Mesenchymal stem cell (in vitro differentiated cells and primary cell): ENCODE data around the gene SRPK3.
A peak's percentile ranks its signal among the peaks of the same experiment; 100 is the strongest.

Experiments used
- DNase-seq: peaks from one replicate; pipeline ENCODE4 v3.0.0-alpha.2; 2013
- H2AFZ ChIP-seq: one replicate; pipeline ENCODE4 v1.6.1; 2013; ENCODE audit warnings: low read depth, mild to moderate bottlenecking, control low read depth, inconsistent platforms, low read length, moderate library complexity
- H2AK5ac ChIP-seq: 2 replicates; pipeline ENCODE4 v1.6.1; 2013; ENCODE audit warnings: low read length, moderate library complexity, mild to moderate bottlenecking, inconsistent platforms; ENCODE audit not compliant: severe bottlenecking
- H2BK120ac ChIP-seq: one replicate; pipeline ENCODE4 v1.6.1; 2013; ENCODE audit warnings: low read depth, mild to moderate bottlenecking, inconsistent platforms, low read length, moderate library complexity
- H2BK12ac ChIP-seq, 2 experiments: one replicate each; pipeline ENCODE4 v1.6.1; 2013; ENCODE audit warnings: inconsistent platforms in 2 of 2, low read length in 2 of 2, mild to moderate bottlenecking in 2 of 2, moderate library complexity in 2 of 2, control low read depth in 1 of 2
- H2BK15ac ChIP-seq: one replicate; pipeline ENCODE4 v1.6.1; 2013; ENCODE audit warnings: mild to moderate bottlenecking, low read depth, inconsistent platforms; ENCODE audit not compliant: poor library complexity, severe bottlenecking
- H2BK5ac ChIP-seq: 2 replicates; pipeline ENCODE4 v1.6.1; 2013; ENCODE audit warnings: low read depth, mild to moderate bottlenecking, low read length, control low read depth, inconsistent platforms; ENCODE audit not compliant: poor library complexity, severe bottlenecking
- H3K14ac ChIP-seq, 2 experiments: one replicate each; pipeline ENCODE4 v1.6.1; 2013; ENCODE audit warnings: inconsistent platforms in 2 of 2, low read length in 2 of 2, control low read depth in 1 of 2, mild to moderate bottlenecking in 1 of 2, moderate library complexity in 1 of 2
- H3K18ac ChIP-seq, 2 experiments: one replicate each; pipeline ENCODE4 v1.6.1; 2013; ENCODE audit warnings: inconsistent platforms in 2 of 2, low read length in 2 of 2, control low read depth in 1 of 2, low read depth in 1 of 2, mild to moderate bottlenecking in 1 of 2
- H3K23ac ChIP-seq, 2 experiments: one replicate each; pipeline ENCODE4 v1.6.1; 2013; ENCODE audit warnings: inconsistent platforms in 2 of 2, low read length in 2 of 2, mild to moderate bottlenecking in 2 of 2, moderate library complexity in 2 of 2, control low read depth in 1 of 2
- H3K27ac ChIP-seq: 2 replicates; pipeline ENCODE4 v1.5.1; 2013; ENCODE audit warnings: mild to moderate bottlenecking, moderate library complexity, low read length, control low read depth, inconsistent platforms; ENCODE audit not compliant: poor library complexity, severe bottlenecking
- H3K27me3 ChIP-seq, 2 experiments: 2 replicates each; pipeline versions ENCODE4 v1.6.1 to v1.7.0; 2013; ENCODE audit warnings: low read length in 2 of 2, mild to moderate bottlenecking in 2 of 2, moderate library complexity in 2 of 2, control low read depth in 1 of 2, inconsistent platforms in 1 of 2; ENCODE audit not compliant: control insufficient read depth in 1 of 2, insufficient read depth in 1 of 2
- H3K36me3 ChIP-seq, 2 experiments: 2 replicates each; pipeline versions ENCODE4 v1.6.1 to v1.7.0; 2013; ENCODE audit warnings: low read length in 2 of 2, control low read depth in 1 of 2, inconsistent platforms in 1 of 2, low read depth in 1 of 2, mild to moderate bottlenecking in 1 of 2; ENCODE audit not compliant: insufficient read depth in 2 of 2, control insufficient read depth in 1 of 2
- H3K4ac ChIP-seq, 2 experiments: one replicate each; pipeline ENCODE4 v1.6.1; 2013; ENCODE audit warnings: inconsistent platforms in 2 of 2, low read length in 2 of 2, mild to moderate bottlenecking in 2 of 2, moderate library complexity in 2 of 2, control low read depth in 1 of 2, low read depth in 1 of 2
- H3K4me1 ChIP-seq: 2 replicates; pipeline ENCODE4 v1.6.1; 2013; ENCODE audit warnings: low read depth, low read length, control low read depth; ENCODE audit not compliant: control insufficient read depth, insufficient read depth
- H3K4me2 ChIP-seq: 2 replicates; pipeline ENCODE4 v1.6.1; 2013; ENCODE audit warnings: low read length, mild to moderate bottlenecking, inconsistent platforms; ENCODE audit not compliant: poor library complexity, severe bottlenecking
- H3K4me3 ChIP-seq, 2 experiments: 2 replicates each; pipeline versions ENCODE4 v1.5.1 to v1.7.0; 2013; ENCODE audit warnings: low read length in 2 of 2, mild to moderate bottlenecking in 2 of 2, control low read depth in 1 of 2, low read depth in 1 of 2; ENCODE audit not compliant: insufficient read depth in 1 of 2
- H3K79me1 ChIP-seq: replicated peaks from 2 replicates; pipeline ENCODE4 v1.6.1; 2013; ENCODE audit warnings: mild to moderate bottlenecking, control low read depth, low read length, inconsistent platforms; ENCODE audit not compliant: poor library complexity, severe bottlenecking
- H3K9ac ChIP-seq: 2 replicates; pipeline ENCODE4 v1.7.0; 2013; ENCODE audit warnings: mild to moderate bottlenecking, low read length, moderate library complexity
- H3K9me3 ChIP-seq: 2 replicates; pipeline ENCODE4 v1.7.0; 2013; ENCODE audit warnings: mild to moderate bottlenecking, low read length; ENCODE audit not compliant: control insufficient read depth
- H4K8ac ChIP-seq: one replicate; pipeline ENCODE4 v1.6.1; 2013; ENCODE audit warnings: inconsistent platforms, mild to moderate bottlenecking, low read length, moderate library complexity
- H4K91ac ChIP-seq: one replicate; pipeline ENCODE4 v1.6.1; 2013; ENCODE audit warnings: mild to moderate bottlenecking, low read length, inconsistent platforms
- WGBS: methylation state at CpG from one replicate; pipeline ENCODE4 v1.1.7; 2013; ENCODE audit warnings: mixed read lengths; 5-methylcytosine and 5-hydroxymethylcytosine counted together

SRPK3 gene

DNA sequence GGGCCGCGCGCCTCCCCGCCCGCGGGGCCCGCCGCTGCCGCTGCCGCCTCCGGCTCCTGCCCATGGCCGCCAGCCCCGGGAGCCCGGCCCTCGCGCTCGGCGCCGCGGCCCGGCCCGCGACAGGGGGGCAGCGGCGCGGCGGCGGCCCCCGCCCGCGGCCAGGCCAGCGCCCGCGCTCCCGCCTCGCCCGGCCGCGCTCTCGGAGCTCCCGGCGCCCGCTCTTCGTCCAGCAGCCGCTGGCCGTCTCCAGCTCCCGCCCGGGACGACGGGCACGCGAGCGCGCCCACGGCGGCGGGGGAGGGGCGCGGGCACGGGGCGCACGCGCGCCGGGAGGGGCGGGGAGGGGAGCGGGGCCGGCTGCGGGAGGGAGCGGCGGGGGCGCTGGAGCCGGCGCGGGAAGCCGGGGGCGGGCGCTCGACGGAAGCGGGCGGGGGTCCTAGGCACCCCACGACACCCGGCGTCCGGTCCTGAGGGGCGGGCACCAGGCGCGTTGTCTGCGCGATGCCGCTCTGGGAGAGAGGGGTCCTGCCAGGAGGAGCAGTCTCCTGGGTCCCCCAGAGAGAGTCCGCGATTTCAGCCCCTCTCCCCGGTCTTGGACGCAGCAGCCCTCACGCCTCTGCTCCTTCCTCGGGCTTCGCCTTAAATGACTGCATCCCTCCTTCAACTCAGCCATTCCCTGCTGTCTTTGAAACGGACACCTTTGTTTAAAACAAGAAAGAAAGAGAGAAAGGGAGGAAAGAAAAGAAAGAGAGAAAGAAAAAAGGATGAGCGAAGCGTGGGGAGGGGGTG lies 50.0 kb downstream of the SRPK3 start:
- Histone ChIP-seq H3K23ac (no peak overlapping the region), H3K9ac (no peak overlapping the region), H2BK5ac (no peak overlapping the region), H3K4ac (no peak overlapping the region), H3K18ac (no peak overlapping the region), H3K36me3 (no peaks in the 10 kb centered on the region), H2AK5ac (no peak overlapping the region), H4K8ac (no peak overlapping the region), H3K9me3 (peaks cover 8% of the 10 kb centered on the region), H3K27ac (no peak overlapping the region), H2AFZ (no peak overlapping the region), H4K91ac (no peak overlapping the region), H3K27me3 (peaks cover 42 to 74% of the 10 kb centered on the region in 2 experiments), H3K4me2 (peak overlapping the region; percentile 39), H3K14ac (no peak overlapping the region), H3K79me1 (no peaks in the 10 kb centered on the region), H2BK15ac (no peak overlapping the region), H2BK120ac (no peak overlapping the region), H3K4me1 (peaks cover 18% of the 10 kb centered on the region), H3K4me3 (no peak overlapping the region), H2BK12ac (no peak overlapping the region)
- DNase-seq, result no peak
- 19% methylated on average over 3 of the region's 102 CpGs for WGBS

DNA sequence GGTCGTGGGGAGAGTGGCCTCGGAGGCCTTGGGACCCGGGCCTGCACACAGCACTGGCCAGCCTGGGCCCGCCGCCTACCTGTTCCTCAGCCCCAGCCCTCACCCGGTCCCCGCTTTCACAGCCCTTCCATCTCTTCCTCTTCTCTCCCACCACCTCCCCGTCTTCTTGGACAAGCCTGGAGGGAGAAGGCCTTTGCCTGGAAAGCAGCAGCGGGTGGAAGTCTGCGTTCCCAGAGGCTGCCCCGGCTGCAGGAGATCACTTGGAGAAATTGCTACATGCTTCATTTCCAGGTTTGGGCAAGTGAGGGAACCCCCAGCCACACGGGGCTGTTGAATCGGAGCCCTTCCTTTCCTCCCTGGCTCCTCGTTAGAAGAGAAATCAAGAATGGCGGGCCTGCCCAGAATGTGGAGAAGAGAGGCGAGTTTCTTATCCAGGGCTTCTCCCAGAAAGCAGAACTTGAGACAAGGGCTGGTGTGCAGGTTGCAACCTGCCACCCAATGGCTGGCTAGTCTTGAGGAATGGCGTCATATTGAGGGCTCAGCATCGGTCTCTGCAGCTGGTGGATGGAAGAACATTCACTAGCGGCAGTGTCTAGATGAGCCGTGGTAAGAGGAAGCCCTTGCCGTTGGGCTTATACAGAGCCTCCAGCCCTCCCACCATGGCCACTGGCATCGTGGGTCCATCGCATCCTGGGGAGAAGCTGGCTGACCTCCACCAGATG lies 50.7 kb downstream of the SRPK3 start:
- whole genome bisulfite sequencing, result 74% methylated on average over 17 of the region's 23 CpGs
- no peak overlapping the region for H4K8ac ChIP-seq
- no peak overlapping the region for H3K27ac ChIP-seq

DNA sequence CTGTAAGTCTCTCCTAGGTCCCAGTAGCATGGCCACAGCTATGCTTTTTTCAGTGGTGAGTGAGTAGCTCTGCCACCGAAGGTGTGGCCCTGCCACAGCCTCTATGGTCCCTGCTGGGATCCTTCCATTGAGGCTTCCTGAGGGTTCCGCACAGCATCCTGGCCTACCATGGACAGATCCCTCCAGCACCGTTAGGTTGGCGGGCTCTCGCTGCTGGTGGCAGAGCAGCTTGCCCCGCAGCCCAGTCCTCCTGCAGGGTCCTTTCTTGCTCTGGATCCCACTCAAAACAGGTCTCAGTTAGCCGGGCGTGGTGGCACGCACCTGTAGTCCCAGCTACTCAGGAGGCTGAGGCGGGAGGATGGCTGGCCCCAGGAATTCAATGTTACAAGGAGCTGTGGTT lies 51.9 kb downstream of the SRPK3 start:
- Histone ChIP-seq H3K4me3 (no peak overlapping the region), H3K36me3 (no peaks in the 10 kb centered on the region), H3K79me1 (no peaks in the 10 kb centered on the region), H3K27me3 (peaks cover 41 to 67% of the 10 kb centered on the region in 2 experiments), H2AFZ (no peak overlapping the region), H2BK120ac (no peak overlapping the region), H2AK5ac (no peak overlapping the region), H4K91ac (no peak overlapping the region), H3K9me3 (peaks cover 8% of the 10 kb centered on the region), H3K9ac (no peak overlapping the region), H2BK5ac (no peak overlapping the region), H3K27ac (no peak overlapping the region), H3K23ac (no peak overlapping the region), H3K4ac (no peak overlapping the region), H4K8ac (no peak overlapping the region), H3K4me1 (peaks cover 18% of the 10 kb centered on the region), H3K18ac (no peak overlapping the region), H3K14ac (no peak overlapping the region), H2BK15ac (no peak overlapping the region), H3K4me2 (no peak overlapping the region), H2BK12ac (no peak overlapping the region)
- no peak for DNase-seq
- 78% methylated on average over 10 of the region's 10 CpGs for WGBS

More for the DNA sequence above, 50.7 kb downstream of the SRPK3 start:
- Histone ChIP-seq H3K4ac (no peak overlapping the region), H2BK15ac (no peak overlapping the region), H3K4me2 (no peak overlapping the region), H2BK5ac (no peak overlapping the region), H3K4me1 (peaks cover 18% of the 10 kb centered on the region), H2AFZ (no peak overlapping the region), H3K9ac (no peak overlapping the region), H3K9me3 (peaks cover 8% of the 10 kb centered on the region), H2AK5ac (no peak overlapping the region), H3K14ac (no peak overlapping the region), H2BK120ac (no peak overlapping the region), H4K91ac (no peak overlapping the region), H3K79me1 (no peaks in the 10 kb centered on the region), H3K27me3 (peaks cover 42 to 70% of the 10 kb centered on the region in 2 experiments), H3K18ac (no peak overlapping the region), H3K4me3 (no peak overlapping the region), H3K23ac (no peak overlapping the region), H3K36me3 (no peaks in the 10 kb centered on the region), H2BK12ac (no peak overlapping the region)
- DNase-seq, result no peak
